CD8-positive, alpha-beta memory T cell (primary cell): ENCODE measurements around the gene C19orf25. TPM values are rescaled to one million over a fixed set of nuclear protein-coding genes. Genes with fewer than 3 reads are reported as not detected.

Experiments used
- CTCF ChIA-PET: fragments of 350-600 bp; sonication (Branson Sonifier 250); formaldehyde crosslinking; loops from one replicate; lab custom pipeline; 2021; ENCODE audit warnings: antibody characterized with exemption; lab: Charles Lee
- POLR2A ChIA-PET: fragments of 350-600 bp; sonication (Branson Sonifier 250); formaldehyde crosslinking; loops from one replicate; lab custom pipeline; 2021; ENCODE audit warnings: antibody characterized with exemption; lab: Charles Lee
- DNase-seq, 5 donors: peaks; one replicate each; pipeline versions ENCODE4 v3.0.0 to v3.0.0-alpha.2; 2020 to 2022; ENCODE audit warnings: mixed read lengths in 1 of 5
- H3K27ac ChIP-seq: one replicate; pipeline ENCODE4 v1.7.0; 2013; ENCODE audit warnings: low read depth, mild to moderate bottlenecking, low read length, moderate library complexity
- H3K27me3 ChIP-seq: 2 replicates; pipeline ENCODE4 v1.7.0; 2013; ENCODE audit warnings: low read length, mild to moderate bottlenecking; ENCODE audit not compliant: insufficient read depth, poor library complexity, severe bottlenecking
- H3K36me3 ChIP-seq: 2 replicates; pipeline ENCODE4 v1.7.0; 2013; ENCODE audit warnings: mild to moderate bottlenecking, low read length, moderate library complexity; ENCODE audit not compliant: insufficient read depth
- H3K4me1 ChIP-seq: 2 replicates; pipeline ENCODE4 v1.7.0; 2013; ENCODE audit warnings: mild to moderate bottlenecking, low read length, moderate library complexity; ENCODE audit not compliant: insufficient read depth
- H3K4me3 ChIP-seq: 2 replicates; pipeline ENCODE4 v1.7.0; 2013; ENCODE audit warnings: mild to moderate bottlenecking, low read length
- H3K9me3 ChIP-seq: 2 replicates; pipeline ENCODE4 v1.7.0; 2013; ENCODE audit warnings: mild to moderate bottlenecking, low read length
- H3K27ac Mint-ChIP-seq, 8 donors: one replicate each; pipeline ENCODE4 v1.8.0; 2020 to 2021; ENCODE audit warnings: mixed read lengths in 8 of 8, mild to moderate bottlenecking in 6 of 8, inconsistent platforms in 3 of 8, moderate library complexity in 3 of 8
- H3K27me3 Mint-ChIP-seq, 2 donors: one replicate each; pipeline ENCODE4 v1.8.0; 2020 to 2021; ENCODE audit warnings: mixed read lengths in 2 of 2, mild to moderate bottlenecking in 1 of 2, moderate library complexity in 1 of 2
- H3K36me3 Mint-ChIP-seq, 3 donors: one replicate each; pipeline ENCODE4 v1.8.0; 2020 to 2021; ENCODE audit warnings: mixed read lengths in 3 of 3, inconsistent platforms in 1 of 3, mild to moderate bottlenecking in 1 of 3
- H3K4me1 Mint-ChIP-seq, 3 donors: one replicate each; pipeline ENCODE4 v1.8.0; 2020 to 2021; ENCODE audit warnings: mixed read lengths in 3 of 3, inconsistent platforms in 1 of 3, mild to moderate bottlenecking in 1 of 3
- H3K4me3 Mint-ChIP-seq, 7 donors: one replicate each; pipeline ENCODE4 v1.8.0; 2020 to 2021; ENCODE audit warnings: mixed read lengths in 7 of 7, mild to moderate bottlenecking in 6 of 7, moderate library complexity in 4 of 7, inconsistent platforms in 2 of 7
- H3K9me3 Mint-ChIP-seq, 5 donors: one replicate each; pipeline ENCODE4 v1.8.0; 2020 to 2022; ENCODE audit warnings: mixed read lengths in 5 of 5, mild to moderate bottlenecking in 3 of 5, moderate library complexity in 2 of 5, inconsistent platforms in 1 of 5
- polyA plus RNA-seq: library from polyadenylated mRNA; unstranded; fragments of 300-500 nt; fragmentation: Illumina TruSeq; gene quantifications from one replicate; pipeline ENCODE4 v1.2.3, GENCODE V29; 2021
- total RNA-seq, 2 experiments: library from RNA; stranded (reverse); gene quantifications; one replicate each; pipeline ENCODE4 v1.2.3, GENCODE V29; 2021

Gene C19orf25
- total and polyA plus RNA-seq, 3 experiments from 2014 or later, result 36.9 to 56.7 (median 41.4) TPM

DNA sequence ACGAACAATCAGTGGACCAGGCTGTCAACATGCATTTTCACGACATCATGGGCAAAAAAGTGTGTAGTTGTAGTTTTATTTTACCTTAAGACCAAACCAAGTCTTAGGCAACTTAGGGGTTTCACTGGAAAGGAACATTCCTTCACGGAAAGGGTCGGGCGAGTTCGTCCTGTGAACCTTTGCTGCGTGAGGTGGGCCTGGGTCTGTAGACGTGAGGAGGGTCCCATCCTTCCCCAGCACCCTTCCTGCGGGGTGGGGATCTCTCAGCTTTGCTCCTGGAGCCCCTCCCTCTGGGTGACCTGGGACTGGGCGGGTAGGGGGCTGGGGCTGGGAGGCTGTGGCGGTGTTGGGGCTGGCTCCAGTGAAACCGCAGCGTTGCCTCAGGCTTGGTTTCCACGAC is 53.1 kb downstream of the C19orf25 start:
- ChIA-PET POLR2A (no interaction called here), CTCF (no interaction called here)
- no peaks in the 10 kb centered on the region for H3K9me3 Mint-ChIP-seq

DNA sequence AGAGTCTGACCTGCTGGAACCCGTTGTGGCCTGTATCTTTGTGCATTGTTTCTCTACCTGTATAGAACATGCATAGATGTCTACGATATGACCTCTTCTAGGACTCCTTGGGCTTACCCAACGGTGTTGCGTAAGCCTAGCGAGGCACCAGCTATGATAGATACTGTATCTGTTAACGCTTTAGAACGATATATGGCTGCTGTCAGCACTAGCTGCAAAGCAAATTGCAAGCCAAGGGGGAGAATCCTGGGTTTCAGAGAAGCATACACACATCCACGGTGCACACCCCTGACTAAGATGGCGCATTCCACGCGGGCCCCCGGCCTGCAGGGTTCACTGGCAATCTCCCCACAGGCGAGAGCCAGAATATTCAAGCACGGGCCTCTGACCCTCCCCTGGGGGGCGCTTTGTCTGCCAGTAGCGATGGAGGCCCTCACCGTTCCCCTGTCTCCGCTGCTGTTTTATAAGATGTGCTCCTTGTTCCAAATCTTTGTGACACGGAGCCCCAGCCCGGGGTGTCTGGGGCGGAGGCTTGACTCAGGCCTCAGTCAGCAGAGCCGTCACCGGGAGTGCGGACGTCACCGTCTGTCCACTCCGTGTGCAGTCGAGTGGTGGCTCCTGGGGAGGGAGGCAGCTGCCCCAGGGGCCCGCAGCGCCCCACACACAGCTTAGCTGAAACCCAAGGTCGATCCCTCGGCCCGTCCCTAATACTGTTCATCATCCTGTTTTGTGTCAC is 53.7 kb downstream of the C19orf25 start:
- CTCF ChIA-PET, result no interaction called here
- Mint-ChIP-seq H3K36me3 (peaks cover 3 to 75% (median 7%) of the 10 kb centered on the region in 3 donors), H3K27ac (peak overlapping the region in 1 of 8 donors; percentile 21), H3K4me1 (peaks cover 0 to 6% (median 3%) of the 10 kb centered on the region in 3 donors), H3K4me3 (no peak overlapping the region), H3K27me3 (peaks cover 0 to 2% of the 10 kb centered on the region in 2 donors), H3K9me3 (no peaks in the 10 kb centered on the region)
- no peaks in the 10 kb centered on the region for H3K4me1 ChIP-seq
- no peak overlapping the region for H3K4me3 ChIP-seq
- H3K27ac ChIP-seq, result no peak overlapping the region
- DNase-seq, result no peak
- peaks cover 47% of the 10 kb centered on the region for H3K36me3 ChIP-seq
- H3K27me3 ChIP-seq, result no peaks in the 10 kb centered on the region
- POLR2A ChIA-PET, result no interaction called here
- H3K9me3 ChIP-seq, result no peaks in the 10 kb centered on the region

More for the DNA sequence above, 53.1 kb downstream of the C19orf25 start:
- no peaks in the 10 kb centered on the region for H3K4me1 ChIP-seq
- no peak overlapping the region for H3K27ac ChIP-seq
- Mint-ChIP-seq H3K27ac (peak overlapping the region in 1 of 8 donors; percentile 32), H3K36me3 (peaks cover 1 to 75% (median 7%) of the 10 kb centered on the region in 3 donors), H3K4me1 (peaks cover 0 to 6% (median 3%) of the 10 kb centered on the region in 3 donors), H3K27me3 (peaks cover 0 to 2% of the 10 kb centered on the region in 2 donors), H3K4me3 (no peak overlapping the region)
- H3K36me3 ChIP-seq, result peaks cover 42% of the 10 kb centered on the region
- DNase-seq, result no peak
- H3K9me3 ChIP-seq, result no peaks in the 10 kb centered on the region
- no peak overlapping the region for H3K4me3 ChIP-seq
- H3K27me3 ChIP-seq, result no peaks in the 10 kb centered on the region

DNA sequence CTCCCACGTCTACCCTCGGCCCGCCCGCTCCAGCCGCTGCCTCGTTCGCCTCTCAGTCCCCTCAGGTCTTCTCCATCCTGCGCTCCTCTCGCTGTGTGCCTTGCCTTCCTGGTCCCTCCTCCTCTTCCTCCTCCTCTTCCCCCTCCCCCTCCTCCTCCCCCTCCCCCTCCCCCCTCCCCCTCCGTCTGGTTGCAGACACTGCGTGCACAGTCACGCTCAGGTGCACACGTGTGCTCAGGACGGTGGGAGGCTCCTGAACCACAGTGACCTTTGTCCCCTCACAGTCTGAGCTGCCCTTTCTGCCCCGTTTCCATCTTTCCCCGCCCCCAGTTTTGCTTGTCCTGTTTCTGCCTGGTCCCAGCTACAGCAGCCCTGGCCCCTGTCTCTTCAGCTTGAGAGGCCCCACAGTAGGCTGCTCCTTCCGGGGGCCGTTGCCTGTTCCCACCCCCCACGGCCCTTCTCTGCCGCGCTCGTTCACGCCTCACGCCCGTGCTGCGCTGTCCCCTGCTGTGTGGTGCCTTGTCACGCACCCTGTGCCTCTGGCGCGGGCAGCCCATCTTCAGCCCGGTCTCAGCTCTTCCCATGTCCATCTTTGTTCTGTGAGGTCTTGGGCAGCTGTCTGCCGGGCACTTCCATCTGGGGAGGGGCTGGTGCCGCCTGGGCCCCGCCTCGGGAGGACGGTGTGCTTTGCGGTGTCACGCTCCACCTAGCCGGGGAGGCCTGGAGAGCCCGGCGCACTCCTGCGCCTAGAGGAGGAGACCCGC is 54.6 kb downstream of the C19orf25 start:
- H3K36me3 Mint-ChIP-seq, result peaks cover 7 to 73% (median 10%) of the 10 kb centered on the region in 3 donors
- Histone ChIP-seq H3K4me1 (no peaks in the 10 kb centered on the region), H3K27me3 (no peaks in the 10 kb centered on the region), H3K36me3 (peaks cover 47% of the 10 kb centered on the region), H3K4me3 (no peak overlapping the region), H3K9me3 (no peaks in the 10 kb centered on the region), H3K27ac (no peak overlapping the region)
- ChIA-PET POLR2A (no interaction called here), CTCF (no interaction called here)
- H3K27ac Mint-ChIP-seq, result no peak overlapping the region
- no peak overlapping the region for H3K4me3 Mint-ChIP-seq
- H3K27me3 Mint-ChIP-seq, result peaks cover 0 to 2% of the 10 kb centered on the region in 2 donors
- H3K4me1 Mint-ChIP-seq, result peaks cover under 1 to 7% (median 6%) of the 10 kb centered on the region in 3 donors
- DNase-seq, result no peak
- no peaks in the 10 kb centered on the region for H3K9me3 Mint-ChIP-seq

DNA sequence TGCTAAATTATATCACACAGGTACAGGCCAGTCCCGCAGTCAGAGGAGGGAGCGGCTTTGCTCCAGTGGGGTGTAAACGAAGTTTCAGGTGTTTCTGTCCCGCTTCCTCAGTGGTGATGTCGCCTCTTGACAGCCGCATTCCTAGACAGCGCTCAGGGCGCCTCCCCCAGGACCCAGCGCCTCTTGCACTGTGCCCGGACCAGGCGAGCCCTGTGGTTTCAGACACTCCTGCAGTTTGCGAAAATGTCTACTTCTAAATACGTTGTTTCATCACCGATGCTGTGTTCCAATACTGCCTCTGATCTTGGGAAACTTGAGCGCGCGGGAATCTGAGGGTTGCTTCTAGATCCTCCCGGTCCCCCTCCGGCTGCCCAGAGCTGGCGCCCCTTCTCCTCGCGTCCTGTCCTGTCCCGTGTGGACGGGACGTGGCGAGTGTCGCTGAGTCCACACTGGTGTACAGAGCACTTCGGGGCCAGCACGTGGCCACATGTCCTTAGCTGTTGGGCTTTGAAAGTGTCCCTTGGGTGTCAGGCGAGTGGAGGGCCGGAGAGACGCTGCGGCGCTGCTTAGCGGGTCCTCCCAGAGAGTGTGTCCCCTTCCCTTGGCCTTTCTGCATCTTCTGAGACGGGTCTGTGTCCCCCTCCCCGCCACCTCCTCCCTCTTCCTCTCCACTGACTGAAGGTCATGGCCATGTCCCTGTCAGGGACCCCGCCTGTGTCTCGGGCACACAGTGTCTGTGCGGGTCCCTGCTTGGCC is 55.4 kb downstream of the C19orf25 start:
- Histone ChIP-seq H3K27ac (no peak overlapping the region), H3K27me3 (no peaks in the 10 kb centered on the region), H3K4me3 (no peak overlapping the region), H3K9me3 (no peaks in the 10 kb centered on the region), H3K4me1 (no peaks in the 10 kb centered on the region), H3K36me3 (peaks cover 52% of the 10 kb centered on the region)
- peaks cover 0 to 2% of the 10 kb centered on the region in 2 donors for H3K27me3 Mint-ChIP-seq
- CTCF ChIA-PET, result no interaction called here
- DNase-seq, result no peak
- peaks cover 3 to 12% (median 6%) of the 10 kb centered on the region in 3 donors for H3K4me1 Mint-ChIP-seq
- peaks cover 8 to 81% (median 10%) of the 10 kb centered on the region in 3 donors for H3K36me3 Mint-ChIP-seq
- H3K27ac Mint-ChIP-seq, result no peak overlapping the region
- no peaks in the 10 kb centered on the region for H3K9me3 Mint-ChIP-seq
- POLR2A ChIA-PET, result no interaction called here
- no peak overlapping the region for H3K4me3 Mint-ChIP-seq

Other genes starting within 250 kb of the C19orf25 start
- gene CBARP, start 241.2 kb downstream of the C19orf25 start, total RNA-seq, result under 1 TPM; 0.22 to 0.80 TPM
- gene CBARP, start 241.2 kb downstream of the C19orf25 start, polyA plus RNA-seq, result not detected
- gene ATP5F1D, start 237.5 kb downstream of the C19orf25 start, total RNA-seq, result 100 to 1,000 TPM; 179 to 180 TPM
- gene ATP5F1D, start 237.5 kb downstream of the C19orf25 start, polyA plus RNA-seq, result 271 TPM
- 10 to 100 TPM; 39.8 to 45.3 TPM for gene MIDN, start 230.6 kb downstream of the C19orf25 start, total RNA-seq
- 14.6 TPM for gene MIDN, start 230.6 kb downstream of the C19orf25 start, polyA plus RNA-seq
- gene CIRBP, start 209.9 kb downstream of the C19orf25 start, total RNA-seq, result 100 to 1,000 TPM; 253 to 258 TPM
- 238 TPM for gene CIRBP, start 209.9 kb downstream of the C19orf25 start, polyA plus RNA-seq
- 100 to 1,000 TPM; 113 TPM for gene FAM174C, start 203.7 kb downstream of the C19orf25 start, total RNA-seq
- gene FAM174C, start 203.7 kb downstream of the C19orf25 start, polyA plus RNA-seq, result 100 TPM
- not detected for gene EFNA2, start 193.3 kb downstream of the C19orf25 start, total RNA-seq
- gene EFNA2, start 193.3 kb downstream of the C19orf25 start, polyA plus RNA-seq, result not detected
- gene NDUFS7, start 95.3 kb downstream of the C19orf25 start, total RNA-seq, result 100 to 1,000 TPM; 102 to 104 TPM
- 207 TPM for gene NDUFS7, start 95.3 kb downstream of the C19orf25 start, polyA plus RNA-seq
- gene GAMT, start 77.7 kb downstream of the C19orf25 start, total RNA-seq, result 10 to 100 TPM; 29.0 to 29.5 TPM
- gene GAMT, start 77.7 kb downstream of the C19orf25 start, polyA plus RNA-seq, result 20.4 TPM
- gene DAZAP1, start 71.6 kb downstream of the C19orf25 start, total RNA-seq, result 100 to 1,000 TPM; 253 TPM
- 7.7 TPM for gene DAZAP1, start 71.6 kb downstream of the C19orf25 start, polyA plus RNA-seq
- 1,000 to 10,000 TPM; 1,485 to 1,540 TPM for gene RPS15, start 40.8 kb downstream of the C19orf25 start, total RNA-seq
- 2,756 TPM for gene RPS15, start 40.8 kb downstream of the C19orf25 start, polyA plus RNA-seq
- gene APC2, start 29.1 kb downstream of the C19orf25 start, total RNA-seq, result under 1 TPM; 0.09 to 0.11 TPM
- gene APC2, start 29.1 kb downstream of the C19orf25 start, polyA plus RNA-seq, result not detected
- 1 to 10 TPM; 1.0 to 1.3 TPM for gene PCSK4, start 11.1 kb upstream of the C19orf25 start, total RNA-seq
- gene PCSK4, start 11.1 kb upstream of the C19orf25 start, polyA plus RNA-seq, result 1.0 TPM
- 1 to 10 TPM; 1.8 to 2.0 TPM for gene REEP6, start 12.0 kb upstream of the C19orf25 start, total RNA-seq
- 4.5 TPM for gene REEP6, start 12.0 kb upstream of the C19orf25 start, polyA plus RNA-seq
- 1 to 10 TPM; 2.3 to 2.7 TPM for gene ADAMTSL5, start 33.8 kb upstream of the C19orf25 start, total RNA-seq
- gene ADAMTSL5, start 33.8 kb upstream of the C19orf25 start, polyA plus RNA-seq, result 1.0 TPM
- gene PLK5, start 44.9 kb upstream of the C19orf25 start, total RNA-seq, result not detected
- gene PLK5, start 44.9 kb upstream of the C19orf25 start, polyA plus RNA-seq, result not detected
- gene MEX3D, start 89.1 kb upstream of the C19orf25 start, total RNA-seq, result 10 to 100 TPM; 10.8 TPM
- gene MEX3D, start 89.1 kb upstream of the C19orf25 start, polyA plus RNA-seq, result not detected
- gene MBD3, start 113.7 kb upstream of the C19orf25 start, total RNA-seq, result 100 to 1,000 TPM; 127 to 138 TPM
- 13.7 TPM for gene MBD3, start 113.7 kb upstream of the C19orf25 start, polyA plus RNA-seq
- 100 to 1,000 TPM; 239 to 266 TPM for gene UQCR11, start 126.2 kb upstream of the C19orf25 start, total RNA-seq
- gene UQCR11, start 126.2 kb upstream of the C19orf25 start, polyA plus RNA-seq, result 613 TPM
- 10 to 100 TPM; 96.0 to 97.0 TPM for gene TCF3, start 173.4 kb upstream of the C19orf25 start, total RNA-seq
- 13.3 TPM for gene TCF3, start 173.4 kb upstream of the C19orf25 start, polyA plus RNA-seq